Lower lobe of right lung (tissue), 2 donors: Measurements from ENCODE around the gene ATF4. TPM values are rescaled to one million over a fixed set of nuclear protein-coding genes. Genes with fewer than 3 reads are reported as not detected.

Experiments used
- ATAC-seq, 2 donors: fragments of 200-7000 bp; cut with Tn5 transposase; one replicate each; pipeline ENCODE4 v1.9.1; 2020 to 2022; ENCODE audit warnings: mild to moderate bottlenecking in 2 of 2, moderate library complexity in 2 of 2
- DNase-seq: peaks from one replicate; pipeline ENCODE4 v3.0.0-alpha.2; 2020
- H3K27ac ChIP-seq: fragments of 200-600 bp; one replicate; pipeline ENCODE4 v1.8.0; 2022
- H3K27me3 ChIP-seq: fragments of 200-600 bp; one replicate; pipeline ENCODE4 v1.8.0; 2022; ENCODE audit warnings: low read depth
- H3K36me3 ChIP-seq: fragments of 200-600 bp; one replicate; pipeline ENCODE4 v1.8.0; 2022; ENCODE audit warnings: mild to moderate bottlenecking
- H3K4me1 ChIP-seq: fragments of 200-600 bp; one replicate; pipeline ENCODE4 v1.8.0; 2022
- H3K4me3 ChIP-seq: fragments of 200-600 bp; one replicate; pipeline ENCODE4 v1.8.0; 2022; ENCODE audit warnings: mild to moderate bottlenecking
- H3K9me3 ChIP-seq: fragments of 200-600 bp; one replicate; pipeline ENCODE4 v1.8.0; 2022
- CTCF ChIP-seq: fragments of 200-600 bp; IDR thresholded peaks from one replicate; pipeline ENCODE4 v1.8.0; 2022; ENCODE audit warnings: antibody characterized with exemption, mild to moderate bottlenecking
- intact Hi-C: fragments of 100-400 bp; cut with DNase I; formaldehyde crosslinking; loops from one replicate; pipeline ENCODE4 v1.11.0; 2022
- total RNA-seq: library from RNA; stranded (reverse); fragmentation: NEBNext Ultra II Directional; extraction: Animal tissue kit (Norgen Biotek cat#: 25700); gene quantifications from one replicate; pipeline ENCODE4 v1.2.1, GENCODE V29; 2021
- donor health status: DM: no; HTN: yes; CAD: no; lungs with severe emphysema.

The ATF4 gene
- total RNA-seq, 1 donor from 2014 or later, result 327 TPM

GRCh38 chr22:39490135-39490798 lies 30.1 kb upstream of the ATF4 start:
- ATAC-seq (peak; percentile 81 to 88), DNase-seq (peak; percentile 91)
- Histone ChIP-seq H3K4me1 (peaks cover 34% of the 10 kb centered on the region), H3K27me3 (no peaks in the 10 kb centered on the region), H3K27ac (no peak overlapping the region), H3K36me3 (no peaks in the 10 kb centered on the region), H3K9me3 (no peaks in the 10 kb centered on the region), H3K4me3 (peak overlapping the region; percentile 16)
- intact Hi-C loops, result no loop called here
- no peak for TF ChIP-seq CTCF

- Histone ChIP-seq H3K27me3 (no peaks in the 10 kb centered on the region), H3K27ac (no peak overlapping the region), H3K4me3 (no peak overlapping the region), H3K4me1 (peaks cover 40% of the 10 kb centered on the region), H3K9me3 (no peaks in the 10 kb centered on the region), H3K36me3 (no peaks in the 10 kb centered on the region)
- no peak for TF ChIP-seq CTCF
- DNase-seq (peak; percentile 38), ATAC-seq (no peak)
- intact Hi-C loops, result no loop called here
These were observed 29.2 kb upstream of the ATF4 start for GRCh38 chr22:39490966-39491680.

- peak; percentile 38 for DNase-seq
- intact Hi-C loops, result no loop called here
These were observed 28.7 kb upstream of the ATF4 start for GRCh38 chr22:39491696-39492095.

GRCh38 chr22:39492186-39492585 lies 28.2 kb upstream of the ATF4 start:
- no peak for ATAC-seq
- H3K36me3 ChIP-seq, result no peaks in the 10 kb centered on the region
- H3K9me3 ChIP-seq, result no peaks in the 10 kb centered on the region
- no peak overlapping the region for H3K4me3 ChIP-seq
- intact Hi-C loops, result no loop called here
- H3K27ac ChIP-seq, result no peak overlapping the region
- TF ChIP-seq CTCF, result no peak
- peaks cover 48% of the 10 kb centered on the region for H3K4me1 ChIP-seq
- no peaks in the 10 kb centered on the region for H3K27me3 ChIP-seq
- peak; percentile 19 for DNase-seq

More at GRCh38 chr22:39491696-39492095, 28.7 kb upstream of the ATF4 start:
- H3K27me3 ChIP-seq, result no peaks in the 10 kb centered on the region
- H3K9me3 ChIP-seq, result no peaks in the 10 kb centered on the region
- no peak for ATAC-seq
- H3K4me1 ChIP-seq, result peaks cover 46% of the 10 kb centered on the region
- TF ChIP-seq CTCF, result no peak
- no peak overlapping the region for H3K4me3 ChIP-seq
- H3K36me3 ChIP-seq, result no peaks in the 10 kb centered on the region
- no peak overlapping the region for H3K27ac ChIP-seq

- Histone ChIP-seq H3K27me3 (no peaks in the 10 kb centered on the region), H3K27ac (peak overlapping the region; percentile 31), H3K9me3 (no peaks in the 10 kb centered on the region), H3K36me3 (no peaks in the 10 kb centered on the region), H3K4me3 (no peak overlapping the region), H3K4me1 (peaks cover 58% of the 10 kb centered on the region)
- intact Hi-C loops, result no loop called here
- no peak for TF ChIP-seq CTCF
- DNase-seq, result peak; percentile 5
- ATAC-seq, result no peak
These were observed 26.6 kb upstream of the ATF4 start for GRCh38 chr22:39493759-39494158.
